ENCODE measurements around the gene NOL4L. TPM values are rescaled to one million over a fixed set of nuclear protein-coding genes. Genes with fewer than 3 reads are reported as not detected.

Gene NOL4L
- total RNA-seq, 1 donor from 2014 or later: 11.9 TPM

DNA sequence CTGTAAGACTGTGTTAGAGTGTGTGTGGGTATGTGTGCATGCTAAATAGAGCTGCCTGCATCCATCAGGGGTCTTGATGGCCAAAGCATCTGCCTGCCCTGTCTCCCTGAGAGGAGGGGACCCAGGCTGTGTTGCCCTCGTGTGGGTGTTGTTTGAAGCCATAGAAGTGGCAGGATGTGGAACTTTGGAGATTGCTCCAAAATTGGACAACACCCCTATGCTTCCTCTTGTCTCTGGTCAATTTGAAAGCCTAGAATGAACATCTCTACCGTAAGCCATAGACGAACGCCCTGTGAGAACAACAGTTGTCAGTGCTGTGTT lies 144.4 kb downstream of the NOL4L start:
- Histone ChIP-seq H3K4me2 (no peak overlapping the region), H3F3A (ENCODE audit: low read depth) (peaks cover 8% of the 10 kb centered on the region), H4K20me1 (ENCODE audit: low read depth) (peaks cover 43% of the 10 kb centered on the region), H3K4me1 (peaks cover 17% of the 10 kb centered on the region), H3K9ac (no peak overlapping the region), H3K36me3 (no peaks in the 10 kb centered on the region), H3K27me3 (no peaks in the 10 kb centered on the region), H3K9me3 (ENCODE audit: low read depth) (no peaks in the 10 kb centered on the region), H2AFZ (replicated peaks) (no peak overlapping the region), H3K27ac (no peak overlapping the region), H3K4me3 (no peak overlapping the region), H3K79me2 (ENCODE audit: low read depth) (no peaks in the 10 kb centered on the region)
- no peak for DNase-seq (ENCODE audit: low spot score)
- Mint-ChIP-seq H3K27ac (no peak overlapping the region), H3K36me3 (peaks cover 48% of the 10 kb centered on the region), H3K9me3 (no peaks in the 10 kb centered on the region), H3K4me1 (peaks cover 10% of the 10 kb centered on the region), H3K4me3 (no peak overlapping the region), H3K27me3 (ENCODE audit: insufficient read depth, low read depth) (peaks cover 6% of the 10 kb centered on the region)
- TF ChIP-seq, protein P1, sequence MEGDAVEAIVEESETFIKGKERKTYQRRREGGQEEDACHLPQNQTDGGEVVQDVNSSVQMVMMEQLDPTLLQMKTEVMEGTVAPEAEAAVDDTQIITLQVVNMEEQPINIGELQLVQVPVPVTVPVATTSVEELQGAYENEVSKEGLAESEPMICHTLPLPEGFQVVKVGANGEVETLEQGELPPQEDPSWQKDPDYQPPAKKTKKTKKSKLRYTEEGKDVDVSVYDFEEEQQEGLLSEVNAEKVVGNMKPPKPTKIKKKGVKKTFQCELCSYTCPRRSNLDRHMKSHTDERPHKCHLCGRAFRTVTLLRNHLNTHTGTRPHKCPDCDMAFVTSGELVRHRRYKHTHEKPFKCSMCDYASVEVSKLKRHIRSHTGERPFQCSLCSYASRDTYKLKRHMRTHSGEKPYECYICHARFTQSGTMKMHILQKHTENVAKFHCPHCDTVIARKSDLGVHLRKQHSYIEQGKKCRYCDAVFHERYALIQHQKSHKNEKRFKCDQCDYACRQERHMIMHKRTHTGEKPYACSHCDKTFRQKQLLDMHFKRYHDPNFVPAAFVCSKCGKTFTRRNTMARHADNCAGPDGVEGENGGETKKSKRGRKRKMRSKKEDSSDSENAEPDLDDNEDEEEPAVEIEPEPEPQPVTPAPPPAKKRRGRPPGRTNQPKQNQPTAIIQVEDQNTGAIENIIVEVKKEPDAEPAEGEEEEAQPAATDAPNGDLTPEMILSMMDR (IDR thresholded peaks at IDR 0.05): no peak
- TF ChIP-seq EZH2 (IDR thresholded peaks at IDR 0.05): no peak
- TF ChIP-seq EZH2phosphoT487 (IDR thresholded peaks at IDR 0.05): no peak

DNA sequence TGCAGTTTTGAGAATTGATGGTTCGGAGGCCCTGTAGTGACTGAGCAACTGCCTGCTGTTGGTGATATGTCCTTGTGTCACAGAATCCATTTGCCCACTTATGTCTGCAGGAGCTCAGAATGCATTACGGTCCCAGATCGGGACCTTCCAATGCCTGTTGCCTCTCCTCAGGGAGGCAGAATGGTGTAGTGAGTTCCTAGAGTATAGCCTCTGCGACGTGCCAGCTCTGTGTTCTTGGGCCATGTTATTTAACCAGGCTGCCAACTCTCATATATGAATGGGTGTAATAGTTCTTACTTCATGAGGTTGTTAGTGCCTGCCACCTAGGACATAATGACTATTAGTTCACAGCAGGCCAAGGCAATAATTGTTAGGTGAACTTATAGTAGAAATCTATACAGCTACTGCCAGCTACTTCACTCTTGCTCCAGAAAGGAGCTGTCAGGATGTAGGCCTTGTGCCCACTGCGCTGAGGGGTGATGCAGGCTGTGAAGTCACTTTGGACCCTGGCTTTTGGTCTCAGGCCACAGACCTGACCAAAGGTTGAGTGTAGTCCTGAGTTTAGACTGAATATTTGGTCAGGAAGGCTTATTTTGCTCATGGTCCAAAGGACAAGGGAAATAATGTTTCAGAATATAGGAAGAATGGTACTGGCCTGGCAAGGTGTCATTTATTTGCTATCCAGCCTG lies 144.9 kb downstream of the NOL4L start:
- Histone ChIP-seq H3K4me2 (no peak overlapping the region), H3K79me2 (ENCODE audit: low read depth) (no peaks in the 10 kb centered on the region), H3K9ac (no peak overlapping the region), H3K36me3 (no peaks in the 10 kb centered on the region), H2AFZ (replicated peaks) (no peak overlapping the region), H4K20me1 (ENCODE audit: low read depth) (peaks cover 43% of the 10 kb centered on the region), H3K27ac (no peak overlapping the region), H3K27me3 (no peaks in the 10 kb centered on the region), H3K4me3 (no peak overlapping the region), H3K4me1 (peaks cover 15% of the 10 kb centered on the region), H3F3A (ENCODE audit: low read depth) (peaks cover 8% of the 10 kb centered on the region), H3K9me3 (ENCODE audit: low read depth) (no peaks in the 10 kb centered on the region)
- Mint-ChIP-seq H3K4me3 (no peak overlapping the region), H3K36me3 (peaks cover 48% of the 10 kb centered on the region), H3K27me3 (ENCODE audit: insufficient read depth, low read depth) (peaks cover 6% of the 10 kb centered on the region), H3K27ac (no peak overlapping the region), H3K9me3 (no peaks in the 10 kb centered on the region), H3K4me1 (peaks cover 5% of the 10 kb centered on the region)
- DNase-seq (ENCODE audit: low spot score): no peak
- TF ChIP-seq EZH2phosphoT487 (IDR thresholded peaks at IDR 0.05): no peak
- no peak for TF ChIP-seq EZH2 (IDR thresholded peaks at IDR 0.05)
- TF ChIP-seq, protein P1 (IDR thresholded peaks at IDR 0.05): no peak

DNA sequence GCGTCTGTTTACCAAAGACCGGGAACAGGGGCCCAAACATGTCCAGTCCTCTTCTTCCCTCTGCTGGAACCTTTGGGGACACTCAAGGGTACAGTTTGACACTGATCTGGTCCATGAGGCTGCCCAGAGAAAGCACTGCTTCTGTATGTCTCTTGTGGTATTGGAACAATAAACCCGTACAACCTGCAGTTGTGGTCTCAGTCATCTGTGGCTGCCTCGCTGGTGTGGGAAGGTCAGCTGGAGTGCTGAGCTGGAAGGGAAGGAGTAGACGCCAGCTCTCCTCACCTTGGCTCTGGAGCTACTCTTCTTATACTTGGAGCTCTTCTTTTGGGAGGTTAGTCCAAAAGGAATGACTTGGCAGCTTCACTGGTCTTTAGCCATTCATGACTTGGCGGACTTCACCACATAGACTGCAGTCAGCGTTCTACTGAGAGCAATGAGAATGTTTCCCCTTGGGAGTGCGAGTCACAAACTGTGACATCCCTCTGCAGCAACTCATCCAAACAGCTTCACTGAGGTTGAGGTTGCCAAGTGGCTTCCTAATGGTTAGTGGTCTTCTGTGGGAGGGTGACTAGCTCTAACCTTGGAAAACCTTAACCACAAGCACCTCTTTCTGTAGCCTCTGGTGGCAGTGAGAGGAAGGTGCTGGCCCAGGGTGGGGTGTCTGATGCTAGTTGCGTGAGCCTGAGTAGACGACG lies 145.9 kb downstream of the NOL4L start:
- Mint-ChIP-seq H3K27me3 (ENCODE audit: insufficient read depth, low read depth) (peaks cover 6% of the 10 kb centered on the region), H3K9me3 (no peaks in the 10 kb centered on the region), H3K4me1 (peaks cover 3% of the 10 kb centered on the region), H3K36me3 (peaks cover 46% of the 10 kb centered on the region), H3K27ac (no peak overlapping the region), H3K4me3 (no peak overlapping the region)
- H3K4me3 ChIP-seq: no peak overlapping the region
- no peak overlapping the region for H3K9ac ChIP-seq
- H3K27me3 ChIP-seq: no peaks in the 10 kb centered on the region
- H3F3A ChIP-seq (ENCODE audit: low read depth): peaks cover 8% of the 10 kb centered on the region
- no peak for DNase-seq (ENCODE audit: low spot score)
- H4K20me1 ChIP-seq (ENCODE audit: low read depth): peaks cover 39% of the 10 kb centered on the region
- peaks cover 1% of the 10 kb centered on the region for H3K36me3 ChIP-seq
- TF ChIP-seq, protein P1 (IDR thresholded peaks at IDR 0.05): no peak
- no peak for TF ChIP-seq EZH2 (IDR thresholded peaks at IDR 0.05)
- no peak for TF ChIP-seq EZH2phosphoT487 (IDR thresholded peaks at IDR 0.05)
- peaks cover 6% of the 10 kb centered on the region for H3K4me1 ChIP-seq
- H3K79me2 ChIP-seq (ENCODE audit: low read depth): no peaks in the 10 kb centered on the region
- no peak overlapping the region for H2AFZ ChIP-seq (replicated peaks)
- H3K4me2 ChIP-seq: no peak overlapping the region
- no peaks in the 10 kb centered on the region for H3K9me3 ChIP-seq (ENCODE audit: low read depth)
- no peak overlapping the region for H3K27ac ChIP-seq

Measured in neural progenitor cell (in vitro differentiated cells).